G401 (cell line): ENCODE results near the gene PRAMEF1. TPM values are rescaled to one million over a fixed set of nuclear protein-coding genes. Genes with fewer than 3 reads are reported as not detected.
"Not testable (repeated sequence)": the region's sequence is repeated elsewhere in the genome, so short reads cannot be mapped to it uniquely, and the experiment has no call there.

Source experiments
- DNase-seq: peaks from one replicate; pipeline ENCODE4 v3.0.0-alpha.2; 2015; ENCODE audit warnings: low spot score
- in situ Hi-C: cut with HindIII; loops from 2 replicates; pipeline ENCODE4 v1.10.0; 2016; ENCODE audit warnings: low sequenced_read_pairs, mixed read lengths
- total RNA-seq: library from RNA; depleted of rRNA; stranded (reverse); fragments of >200 nt; shearing (Covaris generic); gene quantifications from 2 replicates; pipeline ENCODE4 v1.2.3, GENCODE V29; 2014

PRAMEF1 gene
- total RNA-seq, 1 experiment from 2014 or later, result 0.24 TPM

DNA sequence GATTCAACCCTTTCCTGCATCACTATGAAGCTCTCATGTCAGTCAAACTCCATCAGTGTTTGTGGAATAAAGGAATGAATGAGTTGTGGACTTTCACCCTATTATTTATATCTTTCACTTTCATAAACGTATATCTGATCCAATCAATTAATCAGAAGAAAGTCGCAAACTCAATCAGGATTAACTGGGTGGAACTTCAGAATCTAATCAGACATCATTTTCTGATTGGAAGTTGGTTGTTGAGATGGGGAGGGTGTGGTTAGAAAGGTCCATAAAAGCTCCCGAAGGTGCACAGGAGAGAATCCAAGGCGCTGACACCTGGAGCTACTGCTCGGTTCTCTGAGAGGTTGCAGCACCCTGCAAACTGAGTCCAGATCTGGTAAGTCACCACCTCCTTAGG is 17.8 kb upstream of the PRAMEF1 start, which contains the start of gene PRAMEF12:
Gene PRAMEF12, plus strand, starts transcription at position 301 of the 400 bp plus-strand sequence. CDS start 1,130 bp downstream, outside the sequence.
- in situ Hi-C loops, result no loop called here
- DNase-seq, result no peak

DNA sequence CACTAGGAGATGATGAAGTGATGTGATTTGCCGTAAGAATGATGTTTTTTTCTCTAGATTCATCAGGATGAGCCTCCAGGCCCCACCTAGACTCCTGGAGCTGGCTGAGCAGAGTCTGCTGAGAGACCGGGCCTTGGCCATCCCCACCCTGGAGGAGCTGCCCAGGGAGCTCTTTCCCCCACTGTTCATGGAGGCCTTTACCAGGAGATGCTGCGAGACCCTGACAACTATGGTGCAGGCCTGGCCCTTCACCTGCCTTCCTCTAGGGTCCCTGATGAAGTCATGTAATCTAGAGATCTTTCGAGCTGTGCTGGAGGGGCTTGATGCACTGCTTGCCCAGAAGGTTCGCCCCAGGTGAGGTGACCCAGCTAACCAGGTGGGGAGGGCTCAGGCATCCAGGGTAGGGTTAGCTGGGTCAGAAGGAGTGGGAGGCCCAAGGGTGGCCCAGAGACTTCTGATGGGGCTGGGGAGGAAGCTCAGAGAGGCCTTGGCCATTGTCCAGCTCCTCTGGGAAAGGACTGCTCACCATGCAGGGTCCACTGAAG is 16.3 kb upstream of the PRAMEF1 start:
- DNase-seq, result no peak
- in situ Hi-C loops, result no loop called here

DNA sequence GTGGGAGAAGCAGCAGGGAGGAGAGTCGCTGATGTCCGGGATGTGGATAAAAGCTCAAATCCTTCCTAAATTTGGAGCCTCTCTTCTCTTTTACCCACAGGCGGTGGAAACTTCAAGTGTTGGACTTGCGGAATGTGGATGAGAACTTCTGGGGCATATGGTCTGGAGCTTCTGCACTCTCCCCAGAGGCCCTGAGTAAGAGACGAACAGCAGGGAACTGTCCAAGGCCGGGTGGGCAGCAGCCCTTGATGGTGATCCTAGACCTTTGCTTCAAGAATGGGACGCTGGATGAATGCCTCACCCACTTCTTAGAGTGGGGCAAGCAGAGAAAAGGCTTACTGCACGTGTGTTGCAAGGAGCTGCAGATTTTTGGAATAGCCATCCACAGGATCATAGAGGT is 15.8 kb upstream of the PRAMEF1 start:
- no peak for DNase-seq
- in situ Hi-C loops, result no loop called here

DNA sequence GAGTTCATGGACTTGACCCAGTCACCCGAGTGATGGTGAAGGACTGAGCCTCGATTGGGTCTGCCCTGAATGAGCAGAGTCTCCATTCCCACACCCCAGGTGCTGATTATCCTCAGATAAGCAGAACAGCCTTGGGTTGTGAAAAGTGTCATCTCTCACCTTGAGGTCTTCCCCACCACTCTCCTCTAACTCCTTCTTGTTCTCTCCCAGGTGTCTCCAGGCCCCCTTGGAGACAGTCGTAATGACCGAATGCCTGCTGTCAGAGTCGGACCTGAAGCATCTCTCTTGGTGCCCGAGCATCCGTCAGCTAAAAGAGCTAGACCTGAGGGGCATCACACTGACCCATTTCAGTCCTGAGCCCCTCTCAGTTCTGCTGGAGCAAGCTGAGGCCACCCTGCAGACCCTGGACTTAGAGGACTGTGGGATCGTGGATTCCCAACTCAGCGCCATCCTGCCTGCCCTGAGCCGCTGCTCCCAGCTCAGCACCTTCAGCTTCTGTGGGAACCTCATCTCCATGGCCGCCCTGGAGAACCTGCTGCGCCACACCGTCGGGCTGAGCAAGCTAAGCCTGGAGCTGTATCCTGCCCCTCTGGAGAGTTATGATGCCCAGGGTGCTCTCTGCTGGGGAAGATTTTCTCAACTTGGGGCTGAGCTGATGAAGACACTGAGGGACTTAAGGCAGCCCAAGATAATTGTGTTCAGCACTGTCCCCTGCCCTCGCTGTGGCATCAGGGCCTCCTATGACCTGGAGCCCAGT is 14.2 kb upstream of the PRAMEF1 start:
- no peak for DNase-seq
- in situ Hi-C loops, result no loop called here

DNA sequence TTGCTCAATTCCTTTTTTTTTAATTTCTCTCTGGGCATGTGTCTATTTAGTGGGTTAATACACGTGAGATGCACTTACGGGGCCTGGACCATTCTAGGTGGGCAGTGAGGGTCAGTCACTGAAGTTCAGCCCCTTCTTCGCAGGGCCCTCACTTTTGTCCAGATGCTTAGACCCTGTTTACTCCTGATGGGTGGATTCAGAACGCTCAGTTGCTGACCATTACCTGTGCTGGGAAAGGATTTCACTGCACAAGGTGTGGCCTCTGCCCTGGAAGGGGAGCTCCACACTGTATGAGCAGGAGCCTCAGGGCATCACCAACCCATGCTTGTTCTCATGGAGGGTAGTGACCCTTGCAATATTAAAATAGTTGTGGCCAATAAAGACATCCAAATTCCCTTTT is 13.1 kb upstream of the PRAMEF1 start:
- in situ Hi-C loops, result no loop called here
- DNase-seq, result no peak

DNA sequence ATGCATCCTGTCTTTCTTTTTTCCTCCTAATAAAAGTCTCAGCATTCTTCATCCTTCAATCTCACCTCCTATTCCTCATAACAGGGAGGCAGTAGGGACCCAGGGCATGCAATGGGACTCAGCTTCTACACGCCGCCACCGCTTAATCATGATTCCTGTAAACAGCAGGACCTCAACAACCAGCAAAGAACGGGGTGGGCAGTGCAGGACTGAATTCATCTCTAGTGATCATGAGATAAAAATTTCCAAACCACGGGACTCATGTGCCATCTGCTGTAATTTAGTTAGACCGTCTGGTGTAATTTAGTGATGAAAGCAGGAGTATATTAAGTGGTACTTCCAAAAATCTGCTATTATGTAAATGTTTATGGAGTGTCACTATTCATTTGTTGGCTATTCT is 12.3 kb upstream of the PRAMEF1 start:
- in situ Hi-C loops, result no loop called here
- DNase-seq, result peak; percentile 13

DNA sequence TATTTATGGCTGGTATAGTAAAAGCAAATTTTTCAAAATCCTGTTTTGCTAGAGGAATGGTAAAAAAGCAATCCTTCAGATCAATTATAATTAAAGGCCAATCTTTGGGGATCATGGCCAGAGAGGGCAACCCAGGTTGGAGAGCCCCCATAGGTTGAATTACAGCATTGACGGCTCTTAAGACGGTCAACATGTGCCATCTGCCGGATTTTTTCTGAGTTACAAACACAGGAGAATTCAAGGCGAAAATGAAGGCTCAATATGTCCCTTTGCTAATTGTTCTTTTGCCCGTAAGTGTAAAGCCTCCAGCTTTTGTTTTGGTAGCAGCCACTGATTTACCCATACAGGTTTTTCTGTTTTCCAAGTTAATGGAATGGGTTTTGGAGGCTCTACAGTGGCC is 9.7 kb upstream of the PRAMEF1 start:
- in situ Hi-C loops, DNase-seq: not testable (repeated sequence)

DNA sequence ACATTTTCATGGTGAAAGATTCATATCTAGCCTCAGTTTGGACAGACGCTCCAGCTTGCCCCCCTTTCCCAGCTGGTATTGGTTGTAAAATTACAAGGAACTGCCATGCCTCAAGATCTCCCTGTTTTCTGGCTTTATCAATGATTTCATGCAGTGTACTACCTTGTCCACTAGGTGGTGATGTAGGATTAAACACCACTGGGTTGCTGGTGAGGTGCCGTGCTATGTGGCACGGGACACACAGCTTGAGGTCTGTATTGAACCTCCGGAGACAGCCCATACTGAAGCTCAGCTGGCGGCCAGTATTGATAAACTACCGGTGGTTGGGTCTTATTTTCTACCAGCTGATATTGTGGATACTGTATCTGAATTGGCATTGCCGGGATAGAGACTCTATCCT is 7.4 kb upstream of the PRAMEF1 start:
- DNase-seq, in situ Hi-C loops: not testable (repeated sequence)

DNA sequence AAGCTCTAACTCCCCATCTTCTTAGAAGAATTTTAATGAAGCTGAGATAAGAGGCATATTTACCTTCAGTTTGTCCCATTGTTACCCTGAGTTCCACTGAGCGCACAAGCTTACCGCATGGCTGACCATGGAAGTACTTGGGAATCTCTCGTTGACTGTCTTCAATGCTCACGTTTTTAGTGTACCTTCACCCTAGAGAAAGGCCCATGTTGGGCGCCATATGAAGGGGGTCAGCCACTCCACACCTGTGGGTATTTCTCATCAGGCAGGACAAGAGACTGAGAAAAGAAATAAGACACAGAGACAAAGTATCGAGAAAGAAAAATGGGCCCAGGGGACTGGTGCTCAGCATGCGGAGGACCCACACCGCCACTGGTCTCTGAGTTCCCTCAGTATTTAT is 6.5 kb upstream of the PRAMEF1 start:
- in situ Hi-C loops, DNase-seq: not testable (repeated sequence)

DNA sequence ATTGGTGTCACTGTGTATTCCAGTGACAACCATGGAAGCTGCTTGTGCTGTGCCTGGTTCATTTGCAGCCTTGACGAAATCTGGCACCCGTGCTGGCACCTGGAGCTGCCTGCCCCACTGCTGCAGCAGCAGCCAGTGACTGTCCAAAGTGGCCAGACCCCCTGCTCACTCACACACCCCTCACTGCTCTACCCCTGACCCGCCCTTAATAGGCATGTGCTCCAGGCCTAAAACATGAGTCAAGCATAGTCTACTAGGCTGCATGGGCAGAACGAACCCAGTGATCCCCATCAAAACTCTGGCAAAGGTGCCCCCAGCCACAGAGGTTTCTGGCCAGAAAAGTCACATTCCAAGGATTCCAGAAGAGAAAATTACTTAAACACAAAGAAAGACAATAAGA is 7.7 kb downstream of the PRAMEF1 start:
- no peak for DNase-seq
- in situ Hi-C loops, result no loop called here

DNA sequence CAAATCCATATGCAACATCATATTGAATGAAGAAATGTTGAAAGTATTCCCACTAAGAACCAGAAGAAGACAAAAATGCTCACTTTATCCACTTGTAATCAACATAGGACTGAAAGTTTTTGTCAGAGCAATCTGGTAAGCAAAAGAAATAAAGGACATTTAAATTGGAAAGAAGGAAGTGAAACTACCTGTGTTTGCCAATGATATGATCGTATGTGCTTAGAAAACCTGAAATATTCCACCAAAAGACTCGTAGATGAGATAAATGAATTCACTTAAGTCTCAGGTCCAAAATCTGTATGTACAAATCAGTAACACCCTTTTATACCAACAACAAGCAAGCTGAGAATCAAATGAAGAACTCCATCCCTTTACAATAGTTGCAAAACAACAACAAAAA is 8.5 kb downstream of the PRAMEF1 start:
- DNase-seq, result no peak
- in situ Hi-C loops, result no loop called here

DNA sequence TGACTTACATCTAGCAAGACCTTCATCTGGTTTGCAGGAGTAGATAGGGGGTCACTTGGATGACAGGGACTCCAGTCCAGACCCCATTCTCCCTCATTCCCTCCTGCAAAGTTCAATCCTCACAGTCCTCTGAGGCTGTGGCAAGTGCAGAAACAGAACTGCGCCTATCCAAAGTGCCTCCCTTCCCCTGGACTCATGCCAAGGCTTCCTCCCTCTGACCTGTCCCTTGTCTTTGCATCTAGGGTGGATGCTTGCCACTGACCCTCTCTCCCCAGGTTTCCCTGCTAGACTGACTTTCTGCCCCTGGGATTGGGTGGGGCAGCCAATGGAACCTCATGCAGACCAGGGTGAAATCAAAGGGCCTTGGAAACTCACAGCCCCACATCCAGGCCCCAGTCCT is 18.7 kb downstream of the PRAMEF1 start:
- DNase-seq, result no peak
- in situ Hi-C loops, result no loop called here

DNA sequence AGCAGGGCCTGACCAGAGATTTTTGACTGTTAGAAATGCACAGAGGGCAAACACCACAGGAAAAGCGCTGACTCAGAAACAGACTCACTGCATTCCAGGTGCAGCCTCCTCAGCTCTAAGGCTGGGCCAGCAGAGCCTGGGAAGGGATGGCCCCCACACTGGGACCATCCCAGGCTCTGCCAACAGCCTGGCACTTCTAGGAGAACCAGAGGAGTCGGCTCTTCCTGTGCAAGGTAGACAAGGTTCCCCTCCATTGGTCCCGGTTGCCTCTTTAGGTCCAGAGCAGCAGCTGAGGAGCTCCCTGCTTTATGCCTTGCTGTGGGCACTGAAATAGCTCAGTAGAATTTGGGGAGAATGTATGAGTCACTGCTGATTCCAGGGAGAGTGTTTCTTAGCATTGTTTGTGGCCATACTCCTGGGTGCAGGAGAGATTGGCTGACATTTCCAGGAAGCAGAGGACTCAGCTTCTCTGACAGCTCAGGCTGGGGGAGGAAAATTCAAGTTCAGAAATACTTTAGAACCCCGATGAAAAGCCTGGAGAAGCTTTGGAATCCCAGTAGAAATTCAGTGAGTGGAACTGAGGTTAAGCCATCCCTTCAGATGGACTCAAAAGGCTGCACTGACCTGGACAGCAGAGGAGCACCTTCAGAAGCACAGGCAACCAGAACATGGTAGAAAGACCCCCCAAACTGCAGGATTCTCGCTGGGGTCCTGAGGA is 19.7 kb downstream of the PRAMEF1 start:
- in situ Hi-C loops, result no loop called here
- DNase-seq, result no peak

DNA sequence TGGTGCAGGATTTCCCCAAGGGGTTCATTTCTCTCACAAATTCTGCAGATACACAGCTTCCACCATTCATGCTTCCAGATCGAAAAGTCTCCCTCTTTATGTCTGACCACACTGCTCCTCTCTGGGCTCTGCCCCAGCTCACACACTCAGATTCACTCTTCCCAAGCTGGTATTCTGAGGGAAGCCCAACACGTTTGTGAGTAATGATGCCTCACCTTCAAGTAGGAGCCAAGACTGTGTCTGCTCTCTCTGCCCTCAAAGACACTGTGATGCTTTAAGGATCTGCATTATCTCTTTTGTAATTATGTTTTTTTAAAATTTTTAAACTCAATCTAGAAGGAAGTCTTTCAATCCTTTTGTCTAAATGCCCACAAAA is 20.2 kb downstream of the PRAMEF1 start:
- in situ Hi-C loops, result no loop called here
- DNase-seq, result no peak

DNA sequence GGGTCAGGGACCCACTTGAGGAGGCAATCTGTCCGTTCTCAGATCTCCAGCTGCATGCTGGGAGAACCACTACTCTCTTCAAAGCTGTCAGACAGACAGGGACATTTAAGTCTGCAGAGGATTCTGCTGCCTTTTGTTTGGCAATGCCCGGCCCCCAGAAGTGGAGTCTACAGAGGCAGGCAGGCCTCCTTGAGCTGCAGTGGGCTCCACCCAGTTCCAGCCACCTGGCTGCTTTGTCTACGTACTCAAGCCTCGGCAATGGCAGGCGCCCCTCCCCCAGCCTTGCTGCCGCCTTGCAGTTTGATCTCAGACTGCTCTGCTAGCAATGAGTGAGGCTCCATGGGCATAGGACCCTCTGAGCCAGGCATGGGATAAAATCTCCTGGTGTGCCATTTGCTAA is 27.9 kb downstream of the PRAMEF1 start:
- DNase-seq, in situ Hi-C loops: not testable (repeated sequence)

DNA sequence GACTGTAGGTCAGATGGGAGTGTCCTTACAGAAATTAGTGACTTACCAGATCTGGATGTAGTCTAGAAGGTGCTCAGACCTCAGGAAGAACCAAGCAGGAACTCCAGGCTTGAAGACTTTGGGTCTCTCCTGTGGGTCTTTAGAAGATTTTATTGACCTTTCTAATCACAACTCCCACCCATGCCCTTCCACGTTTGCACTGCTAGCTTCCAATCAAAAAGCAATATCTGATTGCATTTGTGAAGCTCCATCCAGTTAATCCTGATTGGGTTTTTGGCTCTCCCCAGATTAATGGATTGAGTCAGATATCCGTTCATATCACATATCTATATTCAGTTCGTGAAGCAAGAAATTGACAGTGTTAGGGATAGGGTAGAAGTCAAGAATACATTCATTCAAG is 40.1 kb downstream of the PRAMEF1 start, which contains the start of gene PRAMEF11:
Gene PRAMEF11, minus strand, starts transcription at position 101 of the 400 bp plus-strand sequence. CDS start 2,621 bp downstream, outside the sequence.
- DNase-seq, in situ Hi-C loops: not testable (repeated sequence)

DNA sequence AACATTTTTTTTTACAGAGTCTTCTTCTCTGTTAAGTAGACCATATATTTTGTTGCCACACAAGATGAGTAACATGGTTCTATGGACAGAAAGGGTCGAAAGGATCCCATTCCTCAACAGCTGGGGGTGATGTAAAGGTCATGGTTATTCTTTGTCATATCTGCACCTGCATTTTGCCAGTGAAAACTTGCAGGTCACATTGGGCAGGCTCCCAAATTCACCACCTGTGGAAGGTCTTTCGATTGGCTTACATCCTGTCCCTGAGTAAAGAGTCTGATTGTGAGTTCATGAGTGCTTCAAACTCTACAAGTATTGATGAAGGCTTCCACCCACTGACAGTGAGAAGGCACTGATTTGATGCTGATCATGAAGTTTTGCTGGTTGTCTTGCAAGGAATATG is 42.1 kb downstream of the PRAMEF1 start:
- in situ Hi-C loops, DNase-seq: not testable (repeated sequence)
